Upper lobe of left lung (tissue), 4 donors: ENCODE results near the gene CASP8.

Source experiments
- EP300 ChIP-seq, 4 donors: sonication (generic); formaldehyde crosslinking; IDR thresholded peaks; one replicate each; pipeline ENCODE4 v1.5.1; 2017; ENCODE audit warnings: antibody characterized with exemption in 4 of 4, control low read depth in 2 of 4
- POLR2A ChIP-seq, 4 donors: fragments of 450-650 bp; IDR thresholded peaks; one replicate each; pipeline ENCODE4 v1.5.1; 2016 to 2017; ENCODE audit warnings: antibody characterized with exemption in 4 of 4, mild to moderate bottlenecking in 2 of 4
- POLR2AphosphoS5 ChIP-seq, 2 donors: sonication (generic); formaldehyde crosslinking; IDR thresholded peaks; one replicate each; pipeline ENCODE4 v1.5.1; 2017; ENCODE audit warnings: antibody characterized with exemption in 2 of 2
- TF ChIP-seq, protein P1 (sequence below), 6 experiments: fragments of 450-650 bp in 4 of 6; fragments of 200-600 bp in 2 of 6; sonication (generic) in 2 of 6; IDR thresholded peaks; one replicate each; pipeline ENCODE4 v1.5.1; 2016 to 2019; ENCODE audit warnings: antibody characterized with exemption in 6 of 6

DNA sequence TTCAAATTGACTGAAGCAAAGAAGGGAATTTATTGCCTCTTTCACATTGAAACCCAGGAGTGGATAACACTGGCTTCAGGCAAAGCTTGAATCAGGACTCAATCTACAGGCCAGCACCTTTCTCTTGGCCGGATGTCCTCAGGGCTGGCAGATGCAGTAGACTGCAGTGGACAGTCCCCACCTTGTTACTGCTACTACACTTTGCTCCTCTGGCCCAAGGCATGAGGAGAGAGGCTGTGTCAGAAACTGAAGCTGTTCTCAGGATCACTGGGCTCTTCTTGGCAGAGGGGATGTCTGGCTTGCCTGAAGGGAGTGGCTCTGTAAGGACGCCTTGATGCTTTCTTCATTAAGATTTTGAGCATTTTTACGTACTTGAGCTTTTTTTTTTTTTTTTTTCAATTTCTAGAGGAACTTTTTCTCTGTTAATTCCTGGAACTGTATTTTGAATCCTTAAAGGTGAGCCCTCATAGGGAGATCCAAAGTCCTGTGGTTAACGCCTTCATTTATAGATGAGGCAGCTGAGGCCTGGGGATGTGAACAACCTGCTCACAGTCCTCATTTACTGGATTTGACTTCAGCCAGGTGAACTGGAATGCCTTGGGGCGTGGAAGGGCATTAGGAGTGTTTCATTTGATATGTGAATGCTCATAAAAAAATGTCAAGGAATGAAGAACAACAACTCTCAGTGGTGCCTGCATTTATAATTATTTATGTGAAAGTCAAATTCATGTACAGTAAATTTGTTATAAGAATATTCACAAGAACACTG, 40.8 kb upstream of the CASP8 start:
- TF ChIP-seq, protein P1, sequence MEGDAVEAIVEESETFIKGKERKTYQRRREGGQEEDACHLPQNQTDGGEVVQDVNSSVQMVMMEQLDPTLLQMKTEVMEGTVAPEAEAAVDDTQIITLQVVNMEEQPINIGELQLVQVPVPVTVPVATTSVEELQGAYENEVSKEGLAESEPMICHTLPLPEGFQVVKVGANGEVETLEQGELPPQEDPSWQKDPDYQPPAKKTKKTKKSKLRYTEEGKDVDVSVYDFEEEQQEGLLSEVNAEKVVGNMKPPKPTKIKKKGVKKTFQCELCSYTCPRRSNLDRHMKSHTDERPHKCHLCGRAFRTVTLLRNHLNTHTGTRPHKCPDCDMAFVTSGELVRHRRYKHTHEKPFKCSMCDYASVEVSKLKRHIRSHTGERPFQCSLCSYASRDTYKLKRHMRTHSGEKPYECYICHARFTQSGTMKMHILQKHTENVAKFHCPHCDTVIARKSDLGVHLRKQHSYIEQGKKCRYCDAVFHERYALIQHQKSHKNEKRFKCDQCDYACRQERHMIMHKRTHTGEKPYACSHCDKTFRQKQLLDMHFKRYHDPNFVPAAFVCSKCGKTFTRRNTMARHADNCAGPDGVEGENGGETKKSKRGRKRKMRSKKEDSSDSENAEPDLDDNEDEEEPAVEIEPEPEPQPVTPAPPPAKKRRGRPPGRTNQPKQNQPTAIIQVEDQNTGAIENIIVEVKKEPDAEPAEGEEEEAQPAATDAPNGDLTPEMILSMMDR (IDR thresholded peaks at IDR 0.05) = no peak
- no peak for TF ChIP-seq POLR2AphosphoS5 (IDR thresholded peaks at IDR 0.05)
- no peak for TF ChIP-seq POLR2A (IDR thresholded peaks at IDR 0.05)
- TF ChIP-seq EP300 (IDR thresholded peaks at IDR 0.05) = no peak
